GM18858 (cell line): Measurements from ENCODE around the gene ASB6.

Experiments used
- ATAC-seq: cut with Tn5 transposase; IDR thresholded peaks from one replicate; pipeline ENCODE4 v1.9.1; 2021; ENCODE audit not compliant: unreplicated experiment

The ASB6 gene

GRCh38 chr9:129641750-129642585 is at the start of gene ASB6:
ASB6 (minus strand) TSS chr9:129642151; CDS start chr9:129641999, 152 bp downstream.
- peak; percentile 72 for ATAC-seq

- no peak for ATAC-seq
Observed at GRCh38 chr9:129688285-129689043, 46.5 kb upstream of the ASB6 start.

- ATAC-seq = no peak
Observed at GRCh38 chr9:129687391-129687790, 45.4 kb upstream of the ASB6 start.

- ATAC-seq = no peak
Observed at GRCh38 chr9:129686736-129687135, 44.8 kb upstream of the ASB6 start.

GRCh38 chr9:129685933-129686259 is 43.9 kb upstream of the ASB6 start:
- ATAC-seq = no peak

- no peak for ATAC-seq
Observed at GRCh38 chr9:129685220-129685932, 43.4 kb upstream of the ASB6 start.

GRCh38 chr9:129682381-129682780 is 40.4 kb upstream of the ASB6 start:
- ATAC-seq = no peak

- no peak for ATAC-seq
Observed at GRCh38 chr9:129681924-129682323, 40.0 kb upstream of the ASB6 start.

GRCh38 chr9:129679537-129679936 is 37.6 kb upstream of the ASB6 start:
- no peak for ATAC-seq

GRCh38 chr9:129678844-129679243 is 36.9 kb upstream of the ASB6 start:
- ATAC-seq = no peak

- no peak for ATAC-seq
Observed at GRCh38 chr9:129677456-129677855, 35.5 kb upstream of the ASB6 start.

GRCh38 chr9:129676975-129677374 is 35.0 kb upstream of the ASB6 start:
- ATAC-seq = no peak

- ATAC-seq = no peak
Observed at GRCh38 chr9:129676287-129676686, 34.3 kb upstream of the ASB6 start.

GRCh38 chr9:129675620-129676019 is 33.7 kb upstream of the ASB6 start:
- ATAC-seq = no peak

GRCh38 chr9:129674229-129674628 is 32.3 kb upstream of the ASB6 start:
- no peak for ATAC-seq

GRCh38 chr9:129673602-129674001 is 31.7 kb upstream of the ASB6 start:
- ATAC-seq = no peak

GRCh38 chr9:129672702-129673101 is 30.8 kb upstream of the ASB6 start:
- no peak for ATAC-seq

- no peak for ATAC-seq
Observed at GRCh38 chr9:129671519-129671918, 29.6 kb upstream of the ASB6 start.

GRCh38 chr9:129671065-129671464 is 29.1 kb upstream of the ASB6 start:
- ATAC-seq = no peak

- no peak for ATAC-seq
Observed at GRCh38 chr9:129669946-129670345, 28.0 kb upstream of the ASB6 start.

GRCh38 chr9:129669141-129669718 is 27.3 kb upstream of the ASB6 start:
- ATAC-seq = no peak
